Measurements from ENCODE around the gene HPCAL1. TPM values are rescaled to one million over a fixed set of nuclear protein-coding genes. Genes with fewer than 3 reads are reported as not detected.

The HPCAL1 gene
- total RNA-seq, 4 donors from 2014 or later, result 29.0 to 56.7 (median 34.5) TPM

GRCh38 chr2:10407841-10408648 is 105.3 kb downstream of the HPCAL1 start:
- WGBS, 2 donors, result 66% methylated on average over 11 of the region's 11 CpGs
- H3K4me1 ChIP-seq, result peaks cover 0 to 59% (median 42%) of the 10 kb centered on the region in 4 donors
- peak; percentile 32 to 66 for DNase-seq (ENCODE audit: low spot score in 2 of 2)
- peak overlapping the region in 3 of 4 donors; percentile 30 to 56 (median 49) for H3K27ac ChIP-seq
- H3K27me3 ChIP-seq, result no peaks in the 10 kb centered on the region
- peak in 1 of 2 donors; percentile 44 for TF ChIP-seq EP300 (IDR thresholded peaks at IDR 0.05)
- no peak for TF ChIP-seq CTCF (IDR thresholded peaks at IDR 0.05)
- peaks cover 0 to 13% (median 0%) of the 10 kb centered on the region in 3 donors for H3K36me3 ChIP-seq
- H3K9me3 ChIP-seq, result peaks cover 0 to 5% (median 0%) of the 10 kb centered on the region in 4 donors
- H3K4me3 ChIP-seq, result no peak overlapping the region

- H3K4me1 ChIP-seq, result peaks cover 0 to 56% (median 39%) of the 10 kb centered on the region in 4 donors
- H3K9me3 ChIP-seq, result peaks cover 0 to 5% (median 0%) of the 10 kb centered on the region in 4 donors
- no peaks in the 10 kb centered on the region for H3K27me3 ChIP-seq
- H3K4me3 ChIP-seq, result no peak overlapping the region
- H3K27ac ChIP-seq, result peak overlapping the region in 3 of 4 donors; percentile 17 to 56 (median 49)
- peaks cover 0 to 13% (median 0%) of the 10 kb centered on the region in 3 donors for H3K36me3 ChIP-seq
- TF ChIP-seq CTCF (IDR thresholded peaks at IDR 0.05) (peak; percentile 91 to 94 (median 92)), POLR2A (IDR thresholded peaks at IDR 0.05) (no peak), EP300 (IDR thresholded peaks at IDR 0.05) (no peak)
- WGBS, 2 donors, result 28 to 30% methylated on average over 24 of the region's 24 CpGs
- peak; percentile 47 to 66 for DNase-seq (ENCODE audit: low spot score in 2 of 2)
These were observed 106.2 kb downstream of the HPCAL1 start for GRCh38 chr2:10408649-10409579.

- H3K4me3 ChIP-seq, result no peak overlapping the region
- TF ChIP-seq CTCF (IDR thresholded peaks at IDR 0.05), result no peak
- no peak for TF ChIP-seq EP300 (IDR thresholded peaks at IDR 0.05)
- no peak for TF ChIP-seq POLR2A (IDR thresholded peaks at IDR 0.05)
- H3K36me3 ChIP-seq, result peaks cover 0 to 13% (median 0%) of the 10 kb centered on the region in 3 donors
- H3K9me3 ChIP-seq, result peaks cover 0 to 5% (median 0%) of the 10 kb centered on the region in 4 donors
- H3K27ac ChIP-seq, result peak overlapping the region in 2 of 4 donors; percentile 18 to 34
- peaks cover 0 to 43% (median 31%) of the 10 kb centered on the region in 4 donors for H3K4me1 ChIP-seq
- WGBS, 2 donors, result 75 to 79% methylated on average over 14 of the region's 14 CpGs
- DNase-seq (ENCODE audit: low spot score in 2 of 2), result peak in 1 of 2 donors; percentile 25
- H3K27me3 ChIP-seq, result no peaks in the 10 kb centered on the region
These were observed 107.5 kb downstream of the HPCAL1 start for GRCh38 chr2:10410001-10410822.

GRCh38 chr2:10410823-10411437 is 108.2 kb downstream of the HPCAL1 start:
- no peak for TF ChIP-seq EP300 (IDR thresholded peaks at IDR 0.05)
- no peak for TF ChIP-seq POLR2A (IDR thresholded peaks at IDR 0.05)
- no peak for TF ChIP-seq CTCF (IDR thresholded peaks at IDR 0.05)
- Histone ChIP-seq H3K4me3 (no peak overlapping the region), H3K36me3 (peaks cover 0 to 13% (median 0%) of the 10 kb centered on the region in 3 donors), H3K27me3 (no peaks in the 10 kb centered on the region), H3K27ac (peak overlapping the region in 2 of 4 donors; percentile 18 to 34), H3K4me1 (peaks cover 0 to 36% (median 27%) of the 10 kb centered on the region in 4 donors), H3K9me3 (peaks cover 0 to 5% (median 0%) of the 10 kb centered on the region in 4 donors)
- WGBS, 2 donors, result 68 to 69% methylated on average over 13 of the region's 13 CpGs
- no peak for DNase-seq (ENCODE audit: low spot score in 2 of 2)

Measured in tibial nerve (tissue), 4 donors.